NCI-H748 treated with DMSO at 0.1 percent for 48 hours (cell line): ENCODE results near the gene IRAK1.
A peak's percentile ranks its signal among the peaks of the same experiment; 100 is the strongest.
"Not testable (repeated sequence)": the region's sequence is repeated elsewhere in the genome, so short reads cannot be mapped to it uniquely, and the experiment has no call there.

ENCODE experiments used
- DNase-seq: peaks from one replicate; lab custom pipeline; 2025; lab: John Stamatoyannopoulos, UW

The IRAK1 gene

GRCh38 chrX:153995504-153995903 is 24.2 kb downstream of the IRAK1 start:
- DNase-seq, result no peak

GRCh38 chrX:153994398-153994797 is 25.3 kb downstream of the IRAK1 start:
- DNase-seq, result not testable (repeated sequence)

- no peak for DNase-seq
These were observed 25.7 kb downstream of the IRAK1 start for GRCh38 chrX:153993978-153994377.

- no peak for DNase-seq
These were observed 26.6 kb downstream of the IRAK1 start for GRCh38 chrX:153993079-153993478.

GRCh38 chrX:153992180-153992579 is 27.5 kb downstream of the IRAK1 start:
- no peak for DNase-seq

- DNase-seq, result no peak
These were observed 28.6 kb downstream of the IRAK1 start for GRCh38 chrX:153991013-153991580.

- DNase-seq, result no peak
These were observed 29.6 kb downstream of the IRAK1 start for GRCh38 chrX:153989973-153990655.

GRCh38 chrX:153988493-153988892 is 31.2 kb downstream of the IRAK1 start:
- DNase-seq, result no peak

- no peak for DNase-seq
These were observed 35.1 kb downstream of the IRAK1 start for GRCh38 chrX:153984351-153985178.

GRCh38 chrX:153983321-153983801 is 36.3 kb downstream of the IRAK1 start:
- DNase-seq, result no peak

- no peak for DNase-seq
These were observed 37.8 kb downstream of the IRAK1 start for GRCh38 chrX:153981771-153982533.

GRCh38 chrX:153981231-153981630 is 38.5 kb downstream of the IRAK1 start:
- DNase-seq, result no peak

- DNase-seq, result not testable (repeated sequence)
These were observed 39.3 kb downstream of the IRAK1 start for GRCh38 chrX:153980394-153980793.

- DNase-seq, result no peak
These were observed 44.9 kb downstream of the IRAK1 start for GRCh38 chrX:153974726-153975286.

- no peak for DNase-seq
These were observed 45.5 kb downstream of the IRAK1 start for GRCh38 chrX:153974003-153974725.

- peak; percentile 33 for DNase-seq
These were observed 46.3 kb downstream of the IRAK1 start for GRCh38 chrX:153973127-153974002.

- peak; percentile 74 for DNase-seq
These were observed 47.2 kb downstream of the IRAK1 start, which contains the start of gene TMEM187 for GRCh38 chrX:153972368-153973126. Gene TMEM187, plus strand, starts transcription at chrX:153972754. Its CDS starts 9,309 bp downstream, at chrX:153982063.

- peak; percentile 77 for DNase-seq
These were observed 48.0 kb downstream of the IRAK1 start, which contains the start of gene HCFC1 for GRCh38 chrX:153971450-153972367. Gene HCFC1, minus strand, starts transcription at chrX:153971818. Its CDS starts 978 bp downstream, at chrX:153970840.
